ENCODE results near the gene SERPINB11.
"Not testable (repeated sequence)": the region's sequence is repeated elsewhere in the genome, so short reads cannot be mapped to it uniquely, and the experiment has no call there.

SERPINB11 gene

GRCh38 chr18:63730773-63731172 is 28.0 kb downstream of the SERPINB11 start:
- no peak for DNase-seq

- no peak for DNase-seq
Measured at GRCh38 chr18:63731215-63731614, 28.5 kb downstream of the SERPINB11 start.

- DNase-seq, result no peak
Measured at GRCh38 chr18:63736876-63737275, 34.1 kb downstream of the SERPINB11 start.

DNA sequence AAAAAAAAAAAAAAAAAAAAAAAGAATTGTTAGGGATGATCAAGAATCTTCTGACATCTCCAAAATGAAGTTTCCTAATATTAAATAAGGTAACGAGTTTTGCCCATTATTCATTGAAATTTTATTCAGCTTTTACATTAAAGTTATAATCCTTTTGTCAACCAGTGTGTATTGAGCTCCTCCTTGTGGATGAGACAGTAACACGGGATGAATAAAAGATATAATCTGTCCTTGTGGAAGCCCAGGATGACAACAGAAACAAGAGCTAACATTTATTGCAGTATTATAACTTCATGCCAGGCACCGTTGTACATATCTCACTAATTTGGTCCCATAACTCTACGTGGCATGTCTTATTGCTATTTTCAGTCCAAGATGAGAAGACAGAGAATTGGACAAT is 39.0 kb downstream of the SERPINB11 start:
- no peak for DNase-seq

DNA sequence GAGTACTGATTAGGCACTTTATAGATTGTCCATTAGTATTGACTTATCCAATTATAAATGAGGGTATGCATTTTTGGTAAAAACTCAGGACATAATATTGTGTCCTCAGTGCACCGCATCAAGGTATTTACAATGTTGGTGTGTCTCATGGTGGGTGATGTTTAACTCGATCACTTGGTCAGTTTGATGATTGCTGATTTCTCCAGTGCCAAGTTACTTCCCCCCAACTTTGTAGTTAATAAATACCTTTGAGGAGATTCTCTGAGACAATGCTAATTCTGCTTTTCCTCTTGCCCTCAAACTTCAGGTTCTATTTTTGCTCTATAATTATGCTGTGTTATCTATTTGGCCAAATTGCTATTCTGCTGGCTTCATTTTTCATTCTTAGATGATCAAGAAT is 44.2 kb downstream of the SERPINB11 start:
- DNase-seq, result no peak

GRCh38 chr18:63749489-63749888 is 46.7 kb downstream of the SERPINB11 start:
- no peak for DNase-seq

DNA sequence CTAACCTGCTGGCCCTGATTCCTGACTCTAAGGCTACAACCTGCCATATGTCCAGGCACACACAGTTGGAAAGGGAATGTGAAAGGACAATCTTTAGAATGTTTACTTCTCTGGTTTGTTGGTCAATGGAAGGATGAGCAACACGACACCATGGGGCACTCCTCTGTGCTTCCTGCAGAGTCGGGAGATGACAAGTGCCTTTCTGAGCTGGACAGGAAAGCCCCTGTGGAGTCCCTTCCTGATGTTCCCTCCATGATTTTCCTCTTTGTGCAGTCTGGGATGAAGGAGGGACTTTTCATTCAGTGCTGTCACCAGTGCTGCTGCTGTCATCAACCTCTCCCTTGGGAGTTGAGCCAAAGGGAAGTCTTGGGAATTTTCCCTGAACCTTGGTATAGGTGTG is 49.9 kb downstream of the SERPINB11 start:
- no peak for DNase-seq

DNA sequence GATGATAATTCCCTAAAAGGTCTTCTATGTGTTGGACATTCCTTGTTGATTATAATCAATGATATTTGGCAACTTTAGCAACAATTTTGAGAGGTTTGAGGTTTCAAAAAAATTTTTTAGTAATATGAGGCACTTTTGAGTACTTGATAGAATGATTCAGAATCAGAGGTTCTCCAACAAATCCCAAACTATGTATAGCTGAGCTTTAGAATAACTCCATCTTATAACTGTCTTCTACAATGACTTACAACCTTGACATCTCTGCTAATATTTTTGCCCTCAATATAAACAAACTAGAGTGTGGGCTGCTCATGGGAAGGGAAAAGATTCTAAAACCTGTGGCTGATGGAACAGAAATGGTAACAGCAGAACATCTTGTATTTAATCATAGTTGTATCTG is 50.9 kb downstream of the SERPINB11 start:
- DNase-seq, result no peak

- no peak for DNase-seq
Measured at GRCh38 chr18:63757541-63757940, 54.8 kb downstream of the SERPINB11 start.

DNA sequence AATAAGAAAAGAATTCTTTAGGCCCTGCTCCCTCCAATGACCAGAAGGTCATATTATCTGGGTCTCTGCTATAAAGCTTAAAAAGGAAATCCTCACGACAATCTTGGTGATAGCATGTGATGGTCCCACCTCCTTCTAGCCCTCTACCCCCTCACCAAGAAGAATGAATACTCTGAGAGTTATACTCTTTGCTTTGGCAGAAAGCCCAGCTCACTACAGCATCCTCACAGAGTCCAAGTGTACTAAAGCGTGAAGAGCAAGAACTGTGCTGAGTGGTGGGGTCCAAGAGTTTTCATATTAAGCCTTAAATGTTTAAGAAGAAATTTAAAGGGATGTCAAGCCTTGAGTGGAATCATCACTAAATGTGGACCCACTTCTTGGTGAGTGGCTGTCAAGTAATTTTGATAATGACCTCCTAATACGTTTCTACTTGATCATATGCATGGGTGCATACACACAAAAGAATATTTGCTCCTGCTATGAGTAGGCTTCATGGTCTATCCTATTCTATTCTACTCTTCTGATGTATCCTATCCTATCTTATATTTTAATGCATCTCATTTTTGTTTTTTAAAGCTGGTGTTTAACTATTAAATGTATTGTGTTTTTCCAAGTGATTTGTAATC is 56.0 kb downstream of the SERPINB11 start:
- no peak for DNase-seq

DNA sequence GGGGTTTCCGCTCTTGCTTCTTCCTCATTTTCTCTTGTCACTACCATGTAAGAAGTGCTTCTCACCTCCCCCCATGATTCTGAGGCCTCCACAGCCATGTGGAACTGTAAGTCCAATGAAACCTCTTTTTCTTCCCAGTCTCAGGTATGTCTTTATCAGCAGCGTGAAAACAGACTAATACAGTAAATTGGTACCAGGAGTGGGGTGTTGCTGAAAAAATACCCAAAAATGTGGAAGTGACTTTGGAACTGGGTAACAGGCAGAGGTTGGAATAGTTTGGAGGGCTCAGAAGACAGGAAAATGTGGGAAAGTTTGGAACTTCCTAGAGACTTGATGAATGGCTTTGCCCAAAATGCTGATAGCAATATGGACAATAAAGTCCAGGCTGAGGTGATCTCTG is 57.0 kb downstream of the SERPINB11 start:
- not testable (repeated sequence) for DNase-seq

- DNase-seq, result no peak
Measured at GRCh38 chr18:63762518-63762917, 59.8 kb downstream of the SERPINB11 start.

GRCh38 chr18:63763831-63764600 is 61.3 kb downstream of the SERPINB11 start:
- DNase-seq, result no peak

GRCh38 chr18:63765837-63766236 is 63.1 kb downstream of the SERPINB11 start:
- DNase-seq, result no peak
